ENCODE results near the gene FOXP1. TPM values are rescaled to one million over a fixed set of nuclear protein-coding genes. Genes with fewer than 3 reads are reported as not detected.
A peak's percentile ranks its signal among the peaks of the same experiment; 100 is the strongest.

FOXP1 gene
- total RNA-seq, 1 experiment from 2014 or later: 75.3 TPM

- H3K4me1 ChIP-seq (ENCODE audit: insufficient read depth, low read length): peaks cover 6% of the 10 kb centered on the region; the same call in 1 of the 2 replicates
- no peak overlapping the region for H2BK12ac ChIP-seq (ENCODE audit: insufficient read length, low read depth, low read length)
- H2BK15ac ChIP-seq (ENCODE audit: low read depth, low read length): no peak overlapping the region
- H3T11ph ChIP-seq (ENCODE audit: low read length): no peak overlapping the region
- WGBS (ENCODE audit: extremely low coverage, insufficient read length, low lambda C conversion rate): no CpG with 5 or more reads among the region's 46 CpGs
- H3K23ac ChIP-seq (ENCODE audit: insufficient read length, low read depth, low read length): no peak overlapping the region
- no peak overlapping the region for H4K91ac ChIP-seq (ENCODE audit: insufficient read length, low read depth, low read length)
- H3K4ac ChIP-seq (ENCODE audit: low read depth, low read length): no peak overlapping the region
- no peaks in the 10 kb centered on the region for H3K9me3 ChIP-seq (ENCODE audit: control insufficient read depth, low read depth, low read length)
- no peaks in the 10 kb centered on the region for H4K20me1 ChIP-seq (ENCODE audit: control insufficient read depth, insufficient read depth, insufficient read length)
- no peaks in the 10 kb centered on the region; the same call in 1 of the 2 replicates for H3K79me2 ChIP-seq (ENCODE audit: insufficient read depth, low read length)
- no peak overlapping the region for H3K27ac Mint-ChIP-seq
- no peak for TF ChIP-seq CTCF (conservative IDR thresholded peaks at IDR 0.05)
- H2BK20ac ChIP-seq (ENCODE audit: low read depth, low read length, poor library complexity, severe bottlenecking): no peak overlapping the region
- no peaks in the 10 kb centered on the region for H3K27me3 ChIP-seq (ENCODE audit: insufficient read depth, low read length)
- H3K23me2 ChIP-seq (ENCODE audit: insufficient read length, low read depth, low read length, poor library complexity, severe bottlenecking): peaks cover 17% of the 10 kb centered on the region
- H3K36me3 Mint-ChIP-seq (ENCODE audit: insufficient read depth in 1 of 3, low read depth in 3 of 3): no peaks in the 10 kb centered on the region
- H2AFZ ChIP-seq (ENCODE audit: low read length): no peak overlapping the region
- H3K79me1 ChIP-seq (ENCODE audit: insufficient read depth, low read depth, low read length, poor library complexity, severe bottlenecking): no peaks in the 10 kb centered on the region
- H2BK5ac ChIP-seq (ENCODE audit: insufficient read length, low read length): no peak overlapping the region
- H3K27me3 Mint-ChIP-seq (ENCODE audit: low read depth): peaks cover 13% of the 10 kb centered on the region
- no peaks in the 10 kb centered on the region for H3K9me3 Mint-ChIP-seq
- H3K4me1 Mint-ChIP-seq: peaks cover 60 to 62% of the 10 kb centered on the region in 2 experiments
- H4K5ac ChIP-seq (ENCODE audit: insufficient read length, low read depth, low read length): no peak overlapping the region
- H2AK5ac ChIP-seq (ENCODE audit: insufficient read length, low read length): no peak overlapping the region
- no peak overlapping the region for H3K56ac ChIP-seq (ENCODE audit: insufficient read length, low read depth, low read length)
- no peak for DNase-seq
- peak overlapping the region; percentile 78 for H3K4me2 ChIP-seq (ENCODE audit: insufficient read depth, insufficient read length, low read length)
- no peak overlapping the region for H2BK120ac ChIP-seq (ENCODE audit: low read depth, low read length, poor library complexity, severe bottlenecking)
- no peak overlapping the region for H4K8ac ChIP-seq (replicated peaks; ENCODE audit: insufficient read length, low read depth, low read length)
- H3K4me3 Mint-ChIP-seq: no peak overlapping the region
- peak overlapping the region; percentile 32 for H3K9ac ChIP-seq (ENCODE audit: extremely low read depth, insufficient read length, low read length)
- peak overlapping the region; percentile 57; the same call in 1 of the 2 replicates for H3K14ac ChIP-seq (ENCODE audit: insufficient read depth, low read length)
- no peak overlapping the region for H3K27ac ChIP-seq (ENCODE audit: insufficient read length, low read depth, low read length)
- H3K18ac ChIP-seq (ENCODE audit: insufficient read length, low read depth, low read length): no peak overlapping the region
Observed at GRCh38 chr3:71064291-71064955, 519.1 kb downstream of the FOXP1 start.

Measured in H9 (cell line).